ENCODE data around the gene LEMD3. TPM values are rescaled to one million over a fixed set of nuclear protein-coding genes. Genes with fewer than 3 reads are reported as not detected.

The LEMD3 gene
- total RNA-seq, 1 donor from 2014 or later = 25.4 TPM

DNA sequence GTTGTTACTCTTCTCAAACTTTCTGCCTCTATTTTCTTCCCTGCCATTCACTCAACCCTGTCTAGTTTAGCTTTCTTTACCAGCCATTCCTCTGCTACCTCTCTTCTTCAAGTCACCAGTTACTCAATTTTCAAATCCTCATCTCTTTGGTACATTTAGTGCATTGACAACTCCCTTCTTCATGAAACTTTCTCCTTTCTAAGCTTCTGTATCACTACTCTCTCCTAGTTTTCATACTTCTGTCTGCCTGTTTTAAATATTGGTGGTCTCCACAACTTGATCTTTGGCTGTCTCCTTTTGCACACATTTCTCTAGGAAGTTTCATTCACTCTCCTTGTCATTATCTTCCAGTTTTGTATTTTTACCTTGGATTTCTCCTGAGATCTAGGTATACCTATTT, 6.0 kb downstream of the LEMD3 start:
- Mint-ChIP-seq H3K27ac (ENCODE audit: unreplicated experiment) (no peak overlapping the region), H3K36me3 (ENCODE audit: unreplicated experiment) (no peaks in the 10 kb centered on the region), H3K4me1 (ENCODE audit: low read depth, unreplicated experiment) (peaks cover 11% of the 10 kb centered on the region), H3K27me3 (ENCODE audit: unreplicated experiment) (no peaks in the 10 kb centered on the region), H3K9me3 (ENCODE audit: unreplicated experiment) (no peaks in the 10 kb centered on the region), H3K4me3 (ENCODE audit: unreplicated experiment) (no peak overlapping the region)
- DNase-seq = no peak
- no peak for TF ChIP-seq CTCF (IDR thresholded peaks at IDR 0.05; ENCODE audit: partially characterized antibody, unreplicated experiment)

DNA sequence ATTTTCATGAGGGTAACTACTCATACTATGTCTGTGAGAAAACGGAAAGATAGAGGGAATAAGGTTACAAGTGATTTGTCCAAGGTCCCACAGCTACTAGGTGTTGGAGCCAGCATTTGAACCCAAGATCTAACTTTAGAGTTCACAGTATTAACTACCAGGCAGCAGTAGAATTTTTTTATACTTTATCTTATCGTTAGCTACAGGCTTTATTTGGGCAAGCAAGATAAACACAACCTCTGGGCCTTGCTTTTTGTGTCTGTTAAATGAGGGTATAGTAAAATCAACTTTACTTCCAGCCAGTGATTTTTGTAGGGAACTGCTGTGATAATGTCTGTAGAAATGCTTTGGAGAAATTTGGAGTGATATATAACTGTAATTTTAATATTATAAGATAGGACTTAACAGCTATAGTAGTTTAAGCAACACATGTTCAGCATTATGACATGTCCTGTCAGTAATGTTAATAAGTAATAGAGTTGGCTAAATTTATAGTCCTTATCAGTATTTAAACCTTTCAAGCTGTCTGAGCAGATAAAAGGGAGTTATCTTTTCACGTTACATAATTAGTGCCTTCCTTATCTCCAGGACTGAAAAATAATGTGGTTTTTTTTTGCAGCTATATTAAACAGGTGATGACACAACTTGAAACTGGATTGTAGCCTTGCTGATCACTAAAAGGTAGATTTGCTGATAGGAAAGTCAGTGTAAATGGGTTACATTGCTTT, 12.8 kb downstream of the LEMD3 start:
- H3K4me1 Mint-ChIP-seq (ENCODE audit: low read depth, unreplicated experiment) = no peaks in the 10 kb centered on the region
- no peaks in the 10 kb centered on the region for H3K9me3 Mint-ChIP-seq (ENCODE audit: unreplicated experiment)
- no peak for TF ChIP-seq CTCF (IDR thresholded peaks at IDR 0.05; ENCODE audit: partially characterized antibody, unreplicated experiment)
- no peaks in the 10 kb centered on the region for H3K36me3 Mint-ChIP-seq (ENCODE audit: unreplicated experiment)
- no peak overlapping the region for H3K4me3 Mint-ChIP-seq (ENCODE audit: unreplicated experiment)
- H3K27ac Mint-ChIP-seq (ENCODE audit: unreplicated experiment) = no peak overlapping the region
- no peaks in the 10 kb centered on the region for H3K27me3 Mint-ChIP-seq (ENCODE audit: unreplicated experiment)
- no peak for DNase-seq

DNA sequence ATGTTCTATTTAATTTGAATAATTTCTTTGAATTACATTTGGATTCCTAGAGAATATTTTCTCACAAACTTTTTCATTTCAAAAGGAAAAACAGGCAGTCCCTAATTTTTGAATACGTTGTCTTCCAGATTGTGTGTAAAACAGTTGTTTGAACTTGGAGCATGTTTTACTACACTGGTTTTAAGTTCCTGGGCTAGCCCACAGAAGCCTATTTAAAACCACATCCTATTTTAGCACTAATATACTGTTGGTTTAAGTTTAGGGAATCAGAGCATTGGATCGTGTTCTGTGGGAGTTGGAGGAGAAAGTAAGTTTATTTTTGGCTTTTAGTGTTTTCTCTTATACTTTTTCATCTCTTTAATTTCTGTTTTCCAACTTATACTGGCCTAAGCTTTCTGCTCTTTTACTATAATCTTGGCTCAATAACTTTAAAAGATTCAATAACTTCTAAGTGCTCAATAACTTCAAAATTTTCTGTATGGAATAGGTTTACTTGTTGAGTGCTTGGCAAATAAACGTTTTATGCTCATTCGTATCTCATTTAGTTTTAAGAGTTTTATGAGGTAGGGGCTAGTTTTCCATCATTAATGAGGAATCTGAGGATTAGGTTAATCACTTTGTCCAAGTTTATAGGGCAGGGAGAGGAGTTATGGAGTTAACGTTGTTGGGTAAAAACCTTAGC, 14.9 kb downstream of the LEMD3 start:
- no peak for TF ChIP-seq CTCF (IDR thresholded peaks at IDR 0.05; ENCODE audit: partially characterized antibody, unreplicated experiment)
- H3K4me1 Mint-ChIP-seq (ENCODE audit: low read depth, unreplicated experiment) = no peaks in the 10 kb centered on the region
- no peak overlapping the region for H3K4me3 Mint-ChIP-seq (ENCODE audit: unreplicated experiment)
- H3K27me3 Mint-ChIP-seq (ENCODE audit: unreplicated experiment) = no peaks in the 10 kb centered on the region
- DNase-seq = no peak
- H3K9me3 Mint-ChIP-seq (ENCODE audit: unreplicated experiment) = no peaks in the 10 kb centered on the region
- H3K36me3 Mint-ChIP-seq (ENCODE audit: unreplicated experiment) = no peaks in the 10 kb centered on the region
- no peak overlapping the region for H3K27ac Mint-ChIP-seq (ENCODE audit: unreplicated experiment)

DNA sequence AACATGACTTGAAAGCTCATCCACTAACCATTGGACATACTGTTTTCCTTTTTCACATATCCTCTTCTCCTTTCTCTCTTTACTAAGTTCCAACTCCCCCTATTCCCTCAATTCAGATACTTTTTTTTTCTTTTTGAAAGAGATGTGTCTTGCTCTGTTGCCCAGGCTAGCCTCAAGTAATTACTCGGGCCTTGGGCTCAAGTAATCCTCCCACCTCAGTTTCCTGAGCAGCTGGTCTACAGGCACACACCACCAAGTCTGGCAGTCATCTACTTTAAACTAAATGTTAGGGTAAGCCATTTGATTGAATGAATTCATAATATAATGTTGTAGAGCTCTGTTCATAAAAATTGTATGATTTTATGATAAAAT, 15.5 kb downstream of the LEMD3 start:
- TF ChIP-seq CTCF (IDR thresholded peaks at IDR 0.05; ENCODE audit: partially characterized antibody, unreplicated experiment) = no peak
- no peak overlapping the region for H3K27ac Mint-ChIP-seq (ENCODE audit: unreplicated experiment)
- no peaks in the 10 kb centered on the region for H3K36me3 Mint-ChIP-seq (ENCODE audit: unreplicated experiment)
- no peaks in the 10 kb centered on the region for H3K27me3 Mint-ChIP-seq (ENCODE audit: unreplicated experiment)
- H3K9me3 Mint-ChIP-seq (ENCODE audit: unreplicated experiment) = no peaks in the 10 kb centered on the region
- H3K4me3 Mint-ChIP-seq (ENCODE audit: unreplicated experiment) = no peak overlapping the region
- no peaks in the 10 kb centered on the region for H3K4me1 Mint-ChIP-seq (ENCODE audit: low read depth, unreplicated experiment)
- DNase-seq = no peak

DNA sequence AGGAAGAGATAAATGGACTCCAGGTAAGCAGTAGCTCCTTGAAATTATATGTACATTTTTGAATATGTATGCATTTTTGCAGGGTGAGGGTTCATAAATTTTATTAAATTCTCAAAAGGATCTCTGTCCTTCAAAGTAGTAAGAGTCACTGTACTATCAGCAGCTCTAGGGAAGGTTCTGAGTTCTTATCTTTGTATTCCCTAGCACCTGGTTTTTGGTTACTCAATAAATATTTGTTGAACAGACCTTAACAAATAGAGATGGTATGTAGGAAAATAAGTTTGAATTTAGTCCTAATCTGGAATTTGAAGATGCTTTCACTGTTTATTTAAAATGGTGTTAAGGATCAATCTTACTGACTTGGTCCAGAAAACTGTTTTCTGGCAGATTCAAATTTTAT, 18.3 kb downstream of the LEMD3 start:
- no peak for TF ChIP-seq CTCF (IDR thresholded peaks at IDR 0.05; ENCODE audit: partially characterized antibody, unreplicated experiment)
- Mint-ChIP-seq H3K27ac (ENCODE audit: unreplicated experiment) (no peak overlapping the region), H3K27me3 (ENCODE audit: unreplicated experiment) (no peaks in the 10 kb centered on the region), H3K9me3 (ENCODE audit: unreplicated experiment) (no peaks in the 10 kb centered on the region), H3K4me3 (ENCODE audit: unreplicated experiment) (no peak overlapping the region), H3K36me3 (ENCODE audit: unreplicated experiment) (no peaks in the 10 kb centered on the region), H3K4me1 (ENCODE audit: low read depth, unreplicated experiment) (peaks cover 2% of the 10 kb centered on the region)
- DNase-seq = no peak
